Activated T-cell treated with anti-CD3 and anti-CD28 coated beads for 24 hours (primary cell): ENCODE results near the gene MRC2.

ENCODE experiments used
- DNase-seq: peaks from one replicate; pipeline ENCODE4 v3.0.0-alpha.2; 2020; ENCODE audit warnings: low read depth

Gene MRC2

GRCh38 chr17:62720126-62720850 lies 92.8 kb downstream of the MRC2 start:
- no peak for DNase-seq

GRCh38 chr17:62722625-62723024 lies 95.2 kb downstream of the MRC2 start:
- DNase-seq, result no peak

- no peak for DNase-seq
Measured at GRCh38 chr17:62723842-62724241, 96.4 kb downstream of the MRC2 start.

DNA sequence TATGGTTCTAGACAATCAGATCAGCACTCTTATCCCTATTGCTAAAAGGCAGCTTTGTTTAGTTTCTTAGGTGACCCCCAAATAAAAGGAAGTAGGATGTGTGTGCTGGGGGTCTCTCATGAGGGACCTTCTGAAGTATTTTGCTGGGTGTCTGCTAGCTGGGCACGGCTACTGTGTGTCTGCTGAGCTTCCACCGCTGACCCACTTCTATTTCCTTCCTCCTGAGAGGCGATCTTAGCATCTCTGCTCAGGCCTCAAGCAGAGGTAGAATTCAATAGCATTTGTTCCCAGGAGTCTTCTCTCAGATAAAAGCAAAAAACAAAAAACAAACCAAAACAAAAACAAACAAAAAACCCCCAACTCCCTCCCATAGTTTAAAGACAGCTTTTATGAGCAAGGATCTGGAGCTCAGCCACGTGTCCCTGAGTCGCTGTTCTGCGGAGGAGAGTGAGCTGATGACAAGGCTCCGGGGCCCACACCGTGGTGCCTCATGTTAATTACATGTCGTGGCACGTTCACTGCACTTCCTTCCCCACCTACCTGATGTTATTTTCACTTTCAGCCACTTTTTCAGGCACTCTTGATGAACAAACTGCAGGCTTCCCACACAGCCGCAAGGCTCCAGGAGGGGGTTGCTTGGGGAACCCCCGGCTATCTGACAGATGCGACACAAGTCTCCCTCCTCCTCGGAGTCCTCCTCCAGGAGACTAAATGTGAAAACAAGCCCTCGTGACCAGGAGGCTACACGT lies 97.1 kb downstream of the MRC2 start:
- DNase-seq, result peak; percentile 79

DNA sequence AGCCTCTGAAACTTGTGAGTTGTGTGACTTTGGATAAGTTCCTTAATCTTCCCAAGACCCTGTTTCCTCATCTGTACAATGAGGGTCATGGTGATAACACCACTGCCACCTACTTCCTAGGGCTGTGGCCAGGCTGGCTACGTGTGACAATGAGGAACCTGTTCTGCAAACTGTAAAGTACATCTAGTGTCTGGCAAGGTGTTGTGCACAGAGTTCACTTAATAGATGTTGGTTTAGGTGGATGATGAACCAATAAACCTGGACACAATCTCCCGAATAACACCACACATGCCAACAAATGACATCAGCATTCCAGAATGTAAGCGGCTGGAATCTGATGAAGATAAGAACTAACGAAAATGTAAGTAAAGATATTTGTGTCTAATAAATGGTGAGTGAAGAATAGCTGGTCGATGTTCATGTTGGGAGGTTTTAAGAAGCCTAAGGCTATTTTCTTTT lies 98.3 kb downstream of the MRC2 start:
- DNase-seq, result no peak

DNA sequence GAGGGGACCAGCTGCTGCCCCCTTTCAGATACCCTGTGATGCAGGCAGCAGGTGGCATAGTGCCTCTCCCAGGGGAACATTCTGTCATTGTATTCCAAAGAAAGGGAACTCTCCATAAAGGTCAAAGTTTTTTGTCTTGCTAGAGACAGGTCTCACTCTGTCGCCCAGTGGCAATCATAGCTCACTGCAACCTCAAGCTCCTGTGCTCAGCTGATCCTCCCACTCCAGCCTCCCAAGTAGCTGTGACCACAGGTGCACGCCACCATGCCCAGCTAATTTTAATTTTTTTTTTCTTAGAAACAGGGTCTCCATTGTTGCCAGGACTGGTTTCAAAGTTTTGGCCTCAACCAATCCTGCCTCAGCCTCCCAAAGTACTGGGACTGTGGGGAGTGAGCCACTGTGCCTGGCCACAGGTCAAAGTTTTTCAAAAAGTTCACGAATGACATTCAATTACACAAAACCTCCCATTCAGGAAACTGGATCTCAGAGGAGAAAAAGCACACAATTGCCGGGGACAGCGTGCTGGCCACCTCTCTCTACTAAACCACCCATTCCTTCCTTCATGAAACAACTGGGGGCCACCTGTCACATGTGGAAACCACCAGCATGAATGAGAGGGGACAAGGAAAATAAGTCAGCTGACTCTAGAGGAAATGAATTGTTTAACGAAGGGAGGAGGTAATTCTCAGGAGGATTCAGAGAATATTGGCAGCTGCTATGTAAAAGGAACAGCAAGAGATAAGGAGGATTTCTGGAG lies 100.6 kb downstream of the MRC2 start:
- no peak for DNase-seq

- DNase-seq, result no peak
Measured at GRCh38 chr17:62732125-62732524, 104.7 kb downstream of the MRC2 start.

GRCh38 chr17:62735044-62735651 lies 107.7 kb downstream of the MRC2 start:
- no peak for DNase-seq

DNA sequence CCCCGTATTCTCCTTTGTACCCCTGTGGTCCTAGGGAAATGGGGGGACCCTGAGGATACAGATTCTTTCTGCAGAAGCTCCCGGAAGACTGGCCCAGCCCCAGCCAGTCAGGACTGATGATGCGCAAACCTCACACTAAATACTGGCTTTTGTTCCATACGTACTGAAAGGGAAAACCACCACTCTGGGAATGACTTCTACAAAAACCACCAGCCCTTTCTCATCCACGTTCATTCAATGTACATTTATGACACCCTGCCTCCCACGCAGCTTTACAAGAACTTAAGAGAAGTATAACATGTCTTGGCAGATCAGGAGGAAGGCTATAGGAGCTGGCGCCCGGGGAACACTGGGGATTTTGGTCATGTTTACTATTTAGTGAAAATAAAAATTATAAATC lies 110.0 kb downstream of the MRC2 start:
- DNase-seq, result peak; percentile 17

DNA sequence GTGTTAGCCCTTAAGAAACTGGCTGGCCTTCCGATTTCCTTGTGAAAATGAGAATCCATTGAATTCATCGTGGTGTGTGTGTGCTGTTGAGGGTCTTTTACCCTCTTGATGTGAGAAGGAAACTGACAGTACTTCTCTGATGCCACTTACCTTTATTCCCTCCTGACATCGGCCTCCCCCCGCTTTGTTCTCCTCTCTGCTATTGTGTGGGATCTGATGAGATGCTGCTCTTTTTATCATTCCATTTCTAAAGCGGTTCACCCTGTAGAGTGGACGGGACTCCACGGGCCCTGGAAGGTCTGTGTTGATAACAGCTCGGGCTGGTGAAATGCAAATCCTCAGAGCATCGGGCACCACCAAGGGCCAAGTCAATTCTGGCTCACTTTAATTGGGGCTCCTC lies 110.8 kb downstream of the MRC2 start:
- DNase-seq, result no peak

GRCh38 chr17:62739645-62740388 lies 112.3 kb downstream of the MRC2 start:
- DNase-seq, result no peak

GRCh38 chr17:62741290-62741689 lies 113.8 kb downstream of the MRC2 start:
- no peak for DNase-seq
